Lower leg skin (tissue), 4 donors: ENCODE results near the gene ARL2BP. TPM values are rescaled to one million over a fixed set of nuclear protein-coding genes. Genes with fewer than 3 reads are reported as not detected.

ENCODE experiments used
- DNase-seq, 2 donors: peaks; one replicate each; pipeline ENCODE4 v3.0.0-alpha.2; 2019; ENCODE audit warnings: low spot score in 2 of 2
- H3K4me3 ChIP-seq: fragments of 200-600 bp; sonication (generic); 2 replicates; pipeline ENCODE4 v1.5.1; 2017; ENCODE audit warnings: mild to moderate bottlenecking, low read depth; ENCODE audit not compliant: poor library complexity, severe bottlenecking
- CTCF ChIP-seq, 3 donors: fragments of 450-650 bp; IDR thresholded peaks; one replicate each; pipeline ENCODE4 v1.5.1; 2016; ENCODE audit warnings: antibody characterized with exemption in 3 of 3, mild to moderate bottlenecking in 3 of 3, moderate library complexity in 2 of 3
- POLR2A ChIP-seq, 2 donors: fragments of 450-650 bp; IDR thresholded peaks; one replicate each; pipeline ENCODE4 v1.6.1; 2016 to 2017; ENCODE audit warnings: antibody characterized with exemption in 2 of 2, mild to moderate bottlenecking in 1 of 2, moderate library complexity in 1 of 2
- WGBS, 2 donors: methylation state at CpG; one replicate each; pipeline ENCODE4 v1.1.5; 2018; 5-methylcytosine and 5-hydroxymethylcytosine counted together
- intact Hi-C: fragments of 100-400 bp; cut with DNase I; formaldehyde crosslinking; loops from one replicate; pipeline ENCODE4 v1.15.0; 2023; ENCODE audit warnings: low total_unique reads
- total RNA-seq, 4 donors: library from RNA; depleted of rRNA; stranded (reverse); fragments of >200 nt; gene quantifications; one replicate each; pipeline ENCODE4 v1.1.0, GENCODE V29; 2016

The ARL2BP gene
- total RNA-seq, 4 donors from 2014 or later, result 36.3 to 62.6 (median 48.0) TPM

GRCh38 chr16:57223057-57223456 is 22.0 kb upstream of the ARL2BP start:
- TF ChIP-seq POLR2A (IDR thresholded peaks at IDR 0.05) (no peak), CTCF (IDR thresholded peaks at IDR 0.05) (no peak)
- no peak overlapping the region for H3K4me3 ChIP-seq
- WGBS, 2 donors, result 88 to 100% methylated on average over 1 of the region's 1 CpG
- intact Hi-C loops, result no loop called here
- no peak for DNase-seq

- intact Hi-C loops, result no loop called here
- WGBS, 2 donors, result 93 to 96% methylated on average over 6 of the region's 6 CpGs
- TF ChIP-seq POLR2A (IDR thresholded peaks at IDR 0.05), result no peak
- TF ChIP-seq CTCF (IDR thresholded peaks at IDR 0.05), result no peak
- no peak for DNase-seq
- no peak overlapping the region for H3K4me3 ChIP-seq
These were observed 20.3 kb upstream of the ARL2BP start for GRCh38 chr16:57224651-57225335.

DNA sequence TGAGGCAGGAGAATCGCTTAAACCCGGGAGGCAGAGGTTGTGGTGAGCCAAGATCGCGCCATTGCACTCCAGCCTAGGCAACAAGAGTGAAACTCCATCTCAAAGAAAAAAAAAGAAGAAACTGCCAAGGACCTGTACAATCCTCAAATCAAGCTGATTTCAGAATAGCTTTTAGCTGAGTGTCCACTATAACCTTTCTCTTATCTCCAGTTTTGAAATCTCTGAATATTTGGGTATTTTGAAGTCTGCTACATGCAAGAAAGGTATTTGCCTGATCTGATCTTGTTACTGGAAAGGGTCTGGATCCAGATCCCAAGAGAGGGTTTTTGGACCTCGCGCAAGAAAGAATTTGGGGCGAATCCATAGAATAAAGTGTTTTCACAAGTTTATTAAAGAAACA is 19.1 kb upstream of the ARL2BP start:
- TF ChIP-seq CTCF (IDR thresholded peaks at IDR 0.05) (no peak), POLR2A (IDR thresholded peaks at IDR 0.05) (no peak)
- DNase-seq, result no peak
- H3K4me3 ChIP-seq, result no peak overlapping the region
- intact Hi-C loops, result no loop called here
- 95 to 98% methylated on average over 7 of the region's 7 CpGs for WGBS, 2 donors

- TF ChIP-seq CTCF (IDR thresholded peaks at IDR 0.05) (no peak), POLR2A (IDR thresholded peaks at IDR 0.05) (no peak)
- no peak overlapping the region for H3K4me3 ChIP-seq
- intact Hi-C loops, result no loop called here
- WGBS, 2 donors, result 85 to 87% methylated on average over 4 of the region's 4 CpGs
- no peak for DNase-seq
These were observed 18.1 kb upstream of the ARL2BP start for GRCh38 chr16:57226701-57227621.

DNA sequence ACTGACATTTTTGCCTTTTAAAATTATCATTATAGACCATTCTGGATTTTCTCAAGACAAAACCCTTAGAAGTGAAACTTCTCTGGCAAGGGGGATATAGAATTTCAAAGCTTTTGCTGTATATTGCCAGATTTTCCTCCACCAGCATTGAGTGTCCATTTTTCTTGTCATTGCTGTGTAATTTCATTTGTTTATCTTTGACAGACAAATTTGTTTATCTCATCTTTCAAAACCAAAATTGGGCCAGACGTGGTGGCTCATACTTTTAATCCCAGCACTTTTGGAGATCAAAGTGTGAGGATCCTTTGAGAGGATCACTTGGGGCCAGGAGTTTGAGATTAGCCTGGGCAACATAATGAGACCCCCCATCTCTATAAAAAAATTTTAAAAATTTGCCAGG is 16.0 kb upstream of the ARL2BP start:
- TF ChIP-seq CTCF (IDR thresholded peaks at IDR 0.05) (no peak), POLR2A (IDR thresholded peaks at IDR 0.05) (no peak)
- 94 to 97% methylated on average over 1 of the region's 1 CpG for WGBS, 2 donors
- H3K4me3 ChIP-seq, result no peak overlapping the region
- intact Hi-C loops, result no loop called here
- DNase-seq, result no peak
